CD14-positive monocyte (primary cell): ENCODE measurements around the gene TATDN2. TPM values are rescaled to one million over a fixed set of nuclear protein-coding genes. Genes with fewer than 3 reads are reported as not detected.

Experiments
- DNase-seq, 3 donors: peaks; one replicate each; pipeline ENCODE4 v3.0.0-alpha.2; 2011 to 2022
- H2AFZ ChIP-seq: 2 replicates; pipeline ENCODE4 v1.6.0; 2012; ENCODE audit warnings: mild to moderate bottlenecking, low read depth, low read length, inconsistent platforms; ENCODE audit not compliant: insufficient read depth, poor library complexity, severe bottlenecking
- H3K27ac ChIP-seq, 2 donors: 1 replicate in 1 of 2; 2 replicates in 1 of 2; pipeline ENCODE4 v1.5.1; 2012 to 2013; ENCODE audit warnings: low read length in 2 of 2, control low read depth in 1 of 2, inconsistent platforms in 1 of 2, low read depth in 1 of 2, mild to moderate bottlenecking in 1 of 2
- H3K27me3 ChIP-seq, 2 donors: one replicate each; pipeline versions ENCODE4 v1.6.0 to v1.6.1; 2011 to 2013; ENCODE audit warnings: low read length in 2 of 2; ENCODE audit not compliant: control insufficient read depth in 2 of 2, insufficient read depth in 2 of 2
- H3K36me3 ChIP-seq, 2 donors: replicated peaks in 1 of 2; 1 replicate in 1 of 2; 2 replicates in 1 of 2; pipeline versions ENCODE4 v1.5.1 to v1.6.1; 2012 to 2013; ENCODE audit warnings: low read length in 2 of 2, control low read depth in 1 of 2, inconsistent platforms in 1 of 2, mild to moderate bottlenecking in 1 of 2; ENCODE audit not compliant: insufficient read depth in 2 of 2, control insufficient read depth in 1 of 2
- H3K4me1 ChIP-seq, 2 donors: 1 replicate in 1 of 2; 2 replicates in 1 of 2; pipeline versions ENCODE4 v1.5.1 to v1.6.1; 2012 to 2013; ENCODE audit warnings: low read length in 2 of 2, control low read depth in 1 of 2, inconsistent platforms in 1 of 2, mild to moderate bottlenecking in 1 of 2, moderate library complexity in 1 of 2; ENCODE audit not compliant: insufficient read depth in 2 of 2, control insufficient read depth in 1 of 2
- H3K4me2 ChIP-seq: replicated peaks from 2 replicates; pipeline ENCODE3; 2012; ENCODE audit warnings: low read length, moderate library complexity, mild to moderate bottlenecking; ENCODE audit not compliant: poor library complexity, severe bottlenecking; ENCODE audit errors: extremely low read depth
- H3K4me3 ChIP-seq, 3 experiments: fragments of 200-600 bp in 1 of 3; sonication (generic) in 1 of 3; replicated peaks in 1 of 3; 1 replicate in 2 of 3; 2 replicates in 1 of 3; pipeline ENCODE4 v1.5.1; 2011 to 2013; ENCODE audit warnings: low read length in 3 of 3, mild to moderate bottlenecking in 3 of 3, control low read depth in 2 of 3, low read depth in 2 of 3, inconsistent platforms in 1 of 3, moderate library complexity in 1 of 3
- H3K79me2 ChIP-seq: 2 replicates; pipeline ENCODE4 v1.6.0; 2012; ENCODE audit warnings: mild to moderate bottlenecking, control low read depth, inconsistent platforms, low read length, moderate library complexity; ENCODE audit not compliant: insufficient read depth
- H3K9ac ChIP-seq: 2 replicates; pipeline ENCODE4 v1.6.0; 2017; ENCODE audit warnings: low read length, mild to moderate bottlenecking; ENCODE audit not compliant: insufficient read depth, poor library complexity, severe bottlenecking
- H3K9me3 ChIP-seq, 2 donors: replicated peaks in 1 of 2; 1 replicate in 1 of 2; 2 replicates in 1 of 2; pipeline versions ENCODE4 v1.5.1 to v1.6.1; 2012 to 2013; ENCODE audit warnings: low read length in 2 of 2, control low read depth in 1 of 2; ENCODE audit not compliant: control insufficient read depth in 1 of 2, insufficient read depth in 1 of 2
- H4K20me1 ChIP-seq: 2 replicates; pipeline ENCODE4 v1.6.0; 2012; ENCODE audit warnings: mild to moderate bottlenecking, low read length, control low read depth, moderate library complexity; ENCODE audit not compliant: insufficient read depth
- H3K27ac Mint-ChIP-seq, 7 donors: one replicate each; pipeline ENCODE4 v1.8.0; 2020; ENCODE audit warnings: mild to moderate bottlenecking in 7 of 7, mixed read lengths in 7 of 7, moderate library complexity in 6 of 7, inconsistent platforms in 2 of 7
- H3K27me3 Mint-ChIP-seq, 3 donors: one replicate each; pipeline ENCODE4 v1.8.0; 2021 to 2022; ENCODE audit warnings: low read depth in 3 of 3, mild to moderate bottlenecking in 3 of 3, mixed read lengths in 3 of 3, moderate library complexity in 3 of 3, inconsistent platforms in 1 of 3
- H3K36me3 Mint-ChIP-seq, 2 donors: one replicate each; pipeline ENCODE4 v1.8.0; 2020; ENCODE audit warnings: mixed read lengths in 2 of 2, inconsistent platforms in 1 of 2, mild to moderate bottlenecking in 1 of 2
- H3K4me1 Mint-ChIP-seq: one replicate; pipeline ENCODE4 v1.8.0; 2020; ENCODE audit warnings: mild to moderate bottlenecking, mixed read lengths
- H3K4me3 Mint-ChIP-seq, 2 donors: one replicate each; pipeline ENCODE4 v1.8.0; 2020; ENCODE audit warnings: mild to moderate bottlenecking in 2 of 2, mixed read lengths in 2 of 2, moderate library complexity in 1 of 2
- H3K9me3 Mint-ChIP-seq, 7 donors: one replicate each; pipeline ENCODE4 v1.8.0; 2020 to 2022; ENCODE audit warnings: mixed read lengths in 7 of 7, mild to moderate bottlenecking in 6 of 7, moderate library complexity in 6 of 7, inconsistent platforms in 2 of 7
- WGBS: methylation state at CpG from one replicate; pipeline ENCODE4 v1.1.5; 2013; ENCODE audit warnings: missing lambda C conversion rate; ENCODE audit not compliant: insufficient coverage; 5-methylcytosine and 5-hydroxymethylcytosine counted together
- intact Hi-C, 2 donors: fragments of 100-400 bp; cut with micrococcal nuclease; formaldehyde crosslinking; loops; one replicate each; pipeline versions ENCODE4 v1.15.0 to v1.15.1; 2023
- polyA plus RNA-seq, 3 donors: library from polyadenylated mRNA; depleted of rRNA in 1 of 3; unstranded in 2 of 3; stranded (reverse) in 1 of 3; fragments of 300-500 nt in 2 of 3; fragments of >200 nt in 1 of 3; fragmentation: Illumina TruSeq in 2 of 3; gene quantifications; 1 replicate in 2 of 3; 2 replicates in 1 of 3; pipeline ENCODE4 v1.2.3, GENCODE V29; 2012 to 2021
- TF ChIP-seq, protein P1 (sequence below): fragments of 200-600 bp; IDR thresholded peaks from one replicate; pipeline ENCODE4 v1.8.0; 2022; ENCODE audit warnings: antibody characterized with exemption, mild to moderate bottlenecking

The TATDN2 gene
- polyA plus RNA-seq, 3 donors: 6.0 to 27.1 (median 6.0) TPM

DNA sequence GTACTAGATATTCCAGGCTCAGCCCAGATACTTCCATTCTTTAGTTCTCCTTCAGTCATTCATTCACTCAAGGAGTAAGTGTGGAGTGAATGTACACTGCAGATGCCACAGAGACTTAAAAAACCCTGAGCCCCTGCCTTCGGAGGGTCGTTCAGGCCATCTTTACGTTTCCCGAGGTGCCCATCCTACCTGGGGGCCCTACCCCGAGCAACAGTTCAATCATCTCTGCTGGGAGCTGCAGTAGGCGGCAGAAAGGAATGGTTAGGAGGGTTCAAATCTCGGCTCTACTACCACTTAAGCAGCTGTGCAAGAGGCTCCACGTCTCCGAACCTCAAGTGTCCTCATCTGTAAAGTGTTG, 72.0 kb downstream of the TATDN2 start:
- peak overlapping the region; percentile 83 for H2AFZ ChIP-seq
- H3K4me3 ChIP-seq: peak overlapping the region; percentile 73 to 93 (median 88)
- peaks cover 48% of the 10 kb centered on the region for H3K79me2 ChIP-seq
- WGBS: 0% methylated on average over 4 of the region's 9 CpGs
- peak overlapping the region; percentile 78 for H3K4me2 ChIP-seq
- Mint-ChIP-seq H3K27ac (peak overlapping the region; percentile 92 to 97 (median 96)), H3K4me3 (peak overlapping the region; percentile 89 to 95), H3K9me3 (peaks cover 0 to 3% (median 0%) of the 10 kb centered on the region in 7 donors), H3K36me3 (peaks cover 27 to 36% of the 10 kb centered on the region in 2 donors), H3K27me3 (peaks cover 0 to 6% (median 0%) of the 10 kb centered on the region in 3 donors), H3K4me1 (peaks cover 21% of the 10 kb centered on the region)
- H3K36me3 ChIP-seq: peaks cover 35 to 40% of the 10 kb centered on the region in 2 donors
- TF ChIP-seq, protein P1, sequence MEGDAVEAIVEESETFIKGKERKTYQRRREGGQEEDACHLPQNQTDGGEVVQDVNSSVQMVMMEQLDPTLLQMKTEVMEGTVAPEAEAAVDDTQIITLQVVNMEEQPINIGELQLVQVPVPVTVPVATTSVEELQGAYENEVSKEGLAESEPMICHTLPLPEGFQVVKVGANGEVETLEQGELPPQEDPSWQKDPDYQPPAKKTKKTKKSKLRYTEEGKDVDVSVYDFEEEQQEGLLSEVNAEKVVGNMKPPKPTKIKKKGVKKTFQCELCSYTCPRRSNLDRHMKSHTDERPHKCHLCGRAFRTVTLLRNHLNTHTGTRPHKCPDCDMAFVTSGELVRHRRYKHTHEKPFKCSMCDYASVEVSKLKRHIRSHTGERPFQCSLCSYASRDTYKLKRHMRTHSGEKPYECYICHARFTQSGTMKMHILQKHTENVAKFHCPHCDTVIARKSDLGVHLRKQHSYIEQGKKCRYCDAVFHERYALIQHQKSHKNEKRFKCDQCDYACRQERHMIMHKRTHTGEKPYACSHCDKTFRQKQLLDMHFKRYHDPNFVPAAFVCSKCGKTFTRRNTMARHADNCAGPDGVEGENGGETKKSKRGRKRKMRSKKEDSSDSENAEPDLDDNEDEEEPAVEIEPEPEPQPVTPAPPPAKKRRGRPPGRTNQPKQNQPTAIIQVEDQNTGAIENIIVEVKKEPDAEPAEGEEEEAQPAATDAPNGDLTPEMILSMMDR: no peak
- peaks cover 24% of the 10 kb centered on the region for H4K20me1 ChIP-seq
- H3K27me3 ChIP-seq: no peaks in the 10 kb centered on the region
- no peak for DNase-seq
- peaks cover 16 to 22% of the 10 kb centered on the region in 2 donors for H3K4me1 ChIP-seq
- H3K9ac ChIP-seq: peak overlapping the region; percentile 96
- peak overlapping the region; percentile 83 to 94 for H3K27ac ChIP-seq
- H3K9me3 ChIP-seq: no peaks in the 10 kb centered on the region
- intact Hi-C loops: loop anchor here (2.0 to 10.0 kb wide), 3 partner anchors 205 to 527 kb away; partner anchors contain the start of genes ARPC4 (in 1 of the 2), BRK1 (in 1 of the 2), CRELD1 (in 1 of the 2) and TADA3 (in 1 of the 2)

GRCh38 chr3:10321630-10322351, 73.5 kb downstream of the TATDN2 start:
- H3K4me3 Mint-ChIP-seq: peak overlapping the region in 1 of 2 donors; percentile 89
- peaks cover 41% of the 10 kb centered on the region for H3K79me2 ChIP-seq
- peaks cover 21% of the 10 kb centered on the region for H3K4me1 Mint-ChIP-seq
- H3K36me3 ChIP-seq: peaks cover 20 to 25% of the 10 kb centered on the region in 2 donors
- H3K9ac ChIP-seq: no peak overlapping the region
- peaks cover 16 to 22% of the 10 kb centered on the region in 2 donors for H3K4me1 ChIP-seq
- H3K27me3 ChIP-seq: no peaks in the 10 kb centered on the region
- H3K36me3 Mint-ChIP-seq: peaks cover 21 to 22% of the 10 kb centered on the region in 2 donors
- TF ChIP-seq, protein P1: no peak
- H3K4me3 ChIP-seq: peak overlapping the region in 1 of 3 experiments; percentile 88
- DNase-seq: no peak
- no peaks in the 10 kb centered on the region for H3K9me3 ChIP-seq
- H4K20me1 ChIP-seq: peaks cover 15% of the 10 kb centered on the region
- 95% methylated on average over 4 of the region's 8 CpGs for WGBS
- intact Hi-C loops: loop anchor here (2.0 to 10.0 kb wide), 3 partner anchors 207 to 529 kb away; partner anchors contain the start of genes ARPC4 (in 1 of the 2), BRK1 (in 1 of the 2), CRELD1 (in 1 of the 2) and TADA3 (in 1 of the 2)
- H3K4me2 ChIP-seq: no peak overlapping the region
- H3K9me3 Mint-ChIP-seq: peaks cover 0 to 3% (median 0%) of the 10 kb centered on the region in 7 donors
- H3K27me3 Mint-ChIP-seq: peaks cover 3 to 9% (median 3%) of the 10 kb centered on the region in 3 donors
- peak overlapping the region; percentile 25 for H2AFZ ChIP-seq
- H3K27ac Mint-ChIP-seq: peak overlapping the region; percentile 46 to 96 (median 90)
- H3K27ac ChIP-seq: no peak overlapping the region
